ENCODE measurements around the gene ACSF2.
"Not testable (repeated sequence)": the region's sequence is repeated elsewhere in the genome, so short reads cannot be mapped to it uniquely, and the experiment has no call there.

DNA sequence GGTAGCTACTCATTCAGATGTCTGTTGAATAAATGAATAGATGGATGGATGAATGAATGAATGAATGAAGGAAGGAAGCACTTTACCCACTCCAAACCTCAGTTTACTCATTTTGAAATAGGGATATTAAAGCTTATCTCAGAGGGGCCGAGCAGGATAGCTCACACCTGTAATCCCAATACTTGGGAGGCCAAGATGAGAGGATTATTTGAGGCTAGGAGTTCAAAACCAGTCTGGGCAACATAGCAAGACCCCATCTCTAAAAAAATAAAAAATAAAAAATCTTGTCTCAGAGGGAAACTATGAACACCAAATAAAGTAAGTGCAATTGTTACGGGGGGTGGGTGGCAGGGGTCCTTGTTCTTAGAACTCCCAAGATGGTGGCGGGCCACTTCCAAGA, 27.3 kb upstream of the ACSF2 start:
- not testable (repeated sequence) for TF ChIP-seq POLR2A (IDR thresholded peaks at IDR 0.05)
- TF ChIP-seq, protein P1, sequence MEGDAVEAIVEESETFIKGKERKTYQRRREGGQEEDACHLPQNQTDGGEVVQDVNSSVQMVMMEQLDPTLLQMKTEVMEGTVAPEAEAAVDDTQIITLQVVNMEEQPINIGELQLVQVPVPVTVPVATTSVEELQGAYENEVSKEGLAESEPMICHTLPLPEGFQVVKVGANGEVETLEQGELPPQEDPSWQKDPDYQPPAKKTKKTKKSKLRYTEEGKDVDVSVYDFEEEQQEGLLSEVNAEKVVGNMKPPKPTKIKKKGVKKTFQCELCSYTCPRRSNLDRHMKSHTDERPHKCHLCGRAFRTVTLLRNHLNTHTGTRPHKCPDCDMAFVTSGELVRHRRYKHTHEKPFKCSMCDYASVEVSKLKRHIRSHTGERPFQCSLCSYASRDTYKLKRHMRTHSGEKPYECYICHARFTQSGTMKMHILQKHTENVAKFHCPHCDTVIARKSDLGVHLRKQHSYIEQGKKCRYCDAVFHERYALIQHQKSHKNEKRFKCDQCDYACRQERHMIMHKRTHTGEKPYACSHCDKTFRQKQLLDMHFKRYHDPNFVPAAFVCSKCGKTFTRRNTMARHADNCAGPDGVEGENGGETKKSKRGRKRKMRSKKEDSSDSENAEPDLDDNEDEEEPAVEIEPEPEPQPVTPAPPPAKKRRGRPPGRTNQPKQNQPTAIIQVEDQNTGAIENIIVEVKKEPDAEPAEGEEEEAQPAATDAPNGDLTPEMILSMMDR (IDR thresholded peaks at IDR 0.05), result not testable (repeated sequence)

All from upper lobe of left lung (tissue), 4 donors.